Measurements from ENCODE around the gene ARHGAP44. TPM values are rescaled to one million over a fixed set of nuclear protein-coding genes. Genes with fewer than 3 reads are reported as not detected.
A peak's percentile ranks its signal among the peaks of the same experiment; 100 is the strongest.

The ARHGAP44 gene
- polyA plus RNA-seq, 1 donor from 2014 or later: 5.9 TPM

- H3K4me3 ChIP-seq (ENCODE audit: low read length): no peak overlapping the region
- no peaks in the 10 kb centered on the region for H3K27me3 ChIP-seq (ENCODE audit: insufficient read depth, low read depth, low read length)
- no peak overlapping the region for H3K9ac ChIP-seq (ENCODE audit: low read length)
- H2AFZ ChIP-seq (ENCODE audit: low read depth, low read length): no peak overlapping the region
- TF ChIP-seq POLR2AphosphoS5 (IDR thresholded peaks at IDR 0.05) (no peak), TAF1 (IDR thresholded peaks at IDR 0.05; ENCODE audit: low read depth) (no peak), EZH2 (IDR thresholded peaks at IDR 0.05; ENCODE audit: borderline replicate concordance, insufficient read depth, low read length, poor library complexity, severe bottlenecking) (no peak), REST (IDR thresholded peaks at IDR 0.05; ENCODE audit: borderline replicate concordance) (no peak), RAD21 (conservative IDR thresholded peaks at IDR 0.05) (no peak), MXI1 (conservative IDR thresholded peaks at IDR 0.05; ENCODE audit: poor library complexity, severe bottlenecking) (no peak), EP300 (conservative IDR thresholded peaks at IDR 0.05; ENCODE audit: poor library complexity, severe bottlenecking) (no peak), CTCF (IDR thresholded peaks at IDR 0.05; ENCODE audit: poor library complexity, severe bottlenecking) (no peak), SMC3 (conservative IDR thresholded peaks at IDR 0.05; ENCODE audit: poor library complexity) (no peak)
- no peaks in the 10 kb centered on the region for H3K9me3 ChIP-seq (ENCODE audit: low read length)
- H3K9me2 ChIP-seq (ENCODE audit: insufficient read depth, low read length): no peaks in the 10 kb centered on the region
- H3K4me2 ChIP-seq (ENCODE audit: low read length): no peak overlapping the region
- no peak overlapping the region for H3K27ac ChIP-seq (ENCODE audit: low read length)
- no peaks in the 10 kb centered on the region for H3F3A ChIP-seq (ENCODE audit: insufficient read depth, low read length, poor library complexity, severe bottlenecking)
- H3K36me3 ChIP-seq (ENCODE audit: insufficient read depth, low read length): no peaks in the 10 kb centered on the region
- H3K79me2 ChIP-seq (replicated peaks; ENCODE audit: insufficient read depth, low read length): no peaks in the 10 kb centered on the region
- no peaks in the 10 kb centered on the region for H4K20me1 ChIP-seq (ENCODE audit: insufficient read depth)
Measured at GRCh38 chr17:13014801-13015200, 225.5 kb downstream of the ARHGAP44 start.

GRCh38 chr17:13016881-13017654 is 227.8 kb downstream of the ARHGAP44 start:
- Histone ChIP-seq H2AFZ (ENCODE audit: low read depth, low read length) (peak overlapping the region; percentile 57), H3K9me2 (ENCODE audit: insufficient read depth, low read length) (no peaks in the 10 kb centered on the region), H3K27me3 (ENCODE audit: insufficient read depth, low read depth, low read length) (no peaks in the 10 kb centered on the region), H3K36me3 (ENCODE audit: insufficient read depth, low read length) (no peaks in the 10 kb centered on the region), H3K4me2 (ENCODE audit: low read length) (peak overlapping the region; percentile 94), H3F3A (ENCODE audit: insufficient read depth, low read length, poor library complexity, severe bottlenecking) (no peaks in the 10 kb centered on the region), H3K9me3 (ENCODE audit: low read length) (no peaks in the 10 kb centered on the region), H3K79me2 (replicated peaks; ENCODE audit: insufficient read depth, low read length) (no peaks in the 10 kb centered on the region), H3K4me3 (ENCODE audit: low read length) (peak overlapping the region; percentile 98), H3K9ac (ENCODE audit: low read length) (peak overlapping the region; percentile 66), H4K20me1 (ENCODE audit: insufficient read depth) (no peaks in the 10 kb centered on the region), H3K27ac (ENCODE audit: low read length) (no peak overlapping the region)
- TF ChIP-seq REST (IDR thresholded peaks at IDR 0.05; ENCODE audit: borderline replicate concordance): no peak
- TF ChIP-seq RAD21 (conservative IDR thresholded peaks at IDR 0.05): no peak
- TF ChIP-seq EP300 (conservative IDR thresholded peaks at IDR 0.05; ENCODE audit: poor library complexity, severe bottlenecking): no peak
- TF ChIP-seq SMC3 (conservative IDR thresholded peaks at IDR 0.05; ENCODE audit: poor library complexity): no peak
